ENCODE results near the gene MT1H.

MT1H gene

GRCh38 chr16:56700195-56700594, 30.6 kb downstream of the MT1H start:
- Histone ChIP-seq H3K79me2 (ENCODE audit: low read length) (no peaks in the 10 kb centered on the region), H3K9ac (ENCODE audit: low read length) (no peak overlapping the region), H3F3A (ENCODE audit: insufficient read depth, low read length) (no peaks in the 10 kb centered on the region), H2AFZ (ENCODE audit: low read length) (no peak overlapping the region), H3K4me1 (ENCODE audit: low read length) (no peaks in the 10 kb centered on the region), H3K9me2 (replicated peaks; ENCODE audit: insufficient read depth, low read length) (no peaks in the 10 kb centered on the region), H3K27me3 (replicated peaks; ENCODE audit: insufficient read depth, low read length) (no peaks in the 10 kb centered on the region), H3K36me3 (replicated peaks; ENCODE audit: insufficient read depth, low read length) (no peaks in the 10 kb centered on the region), H3K27ac (ENCODE audit: low read length) (no peak overlapping the region), H3K4me3 (ENCODE audit: low read length) (no peak overlapping the region), H4K20me1 (ENCODE audit: insufficient read depth, low read length) (no peaks in the 10 kb centered on the region), H3K9me3 (replicated peaks; ENCODE audit: insufficient read depth, low read length) (no peaks in the 10 kb centered on the region), H3K4me2 (ENCODE audit: low read depth, low read length) (no peak overlapping the region)
- DNase-seq = no peak
- TF ChIP-seq EZH2phosphoT487 (IDR thresholded peaks at IDR 0.05; ENCODE audit: low read length) (no peak), EZH2 (optimal IDR thresholded peaks at IDR 0.05; ENCODE audit: low read depth, low read length) (no peak), CTCF (IDR thresholded peaks at IDR 0.05; ENCODE audit: low read length) (no peak)

- no peak for DNase-seq
- no peaks in the 10 kb centered on the region for H3K9me2 ChIP-seq (replicated peaks; ENCODE audit: insufficient read depth, low read length)
- H3F3A ChIP-seq (ENCODE audit: insufficient read depth, low read length) = no peaks in the 10 kb centered on the region
- H3K9me3 ChIP-seq (replicated peaks; ENCODE audit: insufficient read depth, low read length) = no peaks in the 10 kb centered on the region
- no peaks in the 10 kb centered on the region for H3K79me2 ChIP-seq (ENCODE audit: low read length)
- H3K36me3 ChIP-seq (replicated peaks; ENCODE audit: insufficient read depth, low read length) = no peaks in the 10 kb centered on the region
- H3K9ac ChIP-seq (ENCODE audit: low read length) = no peak overlapping the region
- H2AFZ ChIP-seq (ENCODE audit: low read length) = no peak overlapping the region
- H3K4me2 ChIP-seq (ENCODE audit: low read depth, low read length) = no peak overlapping the region
- H3K4me1 ChIP-seq (ENCODE audit: low read length) = no peaks in the 10 kb centered on the region
- H4K20me1 ChIP-seq (ENCODE audit: insufficient read depth, low read length) = no peaks in the 10 kb centered on the region
- H3K4me3 ChIP-seq (ENCODE audit: low read length) = no peak overlapping the region
- H3K27ac ChIP-seq (ENCODE audit: low read length) = no peak overlapping the region
- no peak for TF ChIP-seq CTCF (IDR thresholded peaks at IDR 0.05; ENCODE audit: low read length)
- no peak for TF ChIP-seq EZH2phosphoT487 (IDR thresholded peaks at IDR 0.05; ENCODE audit: low read length)
- no peak for TF ChIP-seq EZH2 (optimal IDR thresholded peaks at IDR 0.05; ENCODE audit: low read depth, low read length)
- no peaks in the 10 kb centered on the region for H3K27me3 ChIP-seq (replicated peaks; ENCODE audit: insufficient read depth, low read length)
Measured at GRCh38 chr16:56700631-56701030, 31.0 kb downstream of the MT1H start.

- peak overlapping the region; percentile 43 for H2AFZ ChIP-seq (ENCODE audit: low read length)
- no peaks in the 10 kb centered on the region for H3K4me1 ChIP-seq (ENCODE audit: low read length)
- H3K27me3 ChIP-seq (replicated peaks; ENCODE audit: insufficient read depth, low read length) = no peaks in the 10 kb centered on the region
- H3K4me3 ChIP-seq (ENCODE audit: low read length) = no peak overlapping the region
- H3K27ac ChIP-seq (ENCODE audit: low read length) = no peak overlapping the region
- no peaks in the 10 kb centered on the region for H3K36me3 ChIP-seq (replicated peaks; ENCODE audit: insufficient read depth, low read length)
- H3K9me2 ChIP-seq (replicated peaks; ENCODE audit: insufficient read depth, low read length) = no peaks in the 10 kb centered on the region
- no peaks in the 10 kb centered on the region for H4K20me1 ChIP-seq (ENCODE audit: insufficient read depth, low read length)
- TF ChIP-seq EZH2phosphoT487 (IDR thresholded peaks at IDR 0.05; ENCODE audit: low read length) = no peak
- TF ChIP-seq EZH2 (optimal IDR thresholded peaks at IDR 0.05; ENCODE audit: low read depth, low read length) = no peak
- no peak for TF ChIP-seq CTCF (IDR thresholded peaks at IDR 0.05; ENCODE audit: low read length)
- H3F3A ChIP-seq (ENCODE audit: insufficient read depth, low read length) = no peaks in the 10 kb centered on the region
- no peak for DNase-seq
- H3K4me2 ChIP-seq (ENCODE audit: low read depth, low read length) = peak overlapping the region; percentile 27; the same call in 1 of the 2 replicates
- no peak overlapping the region for H3K9ac ChIP-seq (ENCODE audit: low read length)
- H3K9me3 ChIP-seq (replicated peaks; ENCODE audit: insufficient read depth, low read length) = no peaks in the 10 kb centered on the region
- no peaks in the 10 kb centered on the region for H3K79me2 ChIP-seq (ENCODE audit: low read length)
Measured at GRCh38 chr16:56701534-56701933, 31.9 kb downstream of the MT1H start.
